HG03521 (cell line): Measurements from ENCODE around the gene CAPN13.

Experiments used
- ATAC-seq: cut with Tn5 transposase; IDR thresholded peaks from one replicate; pipeline ENCODE4 v1.9.1; 2021; ENCODE audit warnings: mild to moderate bottlenecking, moderate library complexity; ENCODE audit not compliant: unreplicated experiment

The CAPN13 gene

DNA sequence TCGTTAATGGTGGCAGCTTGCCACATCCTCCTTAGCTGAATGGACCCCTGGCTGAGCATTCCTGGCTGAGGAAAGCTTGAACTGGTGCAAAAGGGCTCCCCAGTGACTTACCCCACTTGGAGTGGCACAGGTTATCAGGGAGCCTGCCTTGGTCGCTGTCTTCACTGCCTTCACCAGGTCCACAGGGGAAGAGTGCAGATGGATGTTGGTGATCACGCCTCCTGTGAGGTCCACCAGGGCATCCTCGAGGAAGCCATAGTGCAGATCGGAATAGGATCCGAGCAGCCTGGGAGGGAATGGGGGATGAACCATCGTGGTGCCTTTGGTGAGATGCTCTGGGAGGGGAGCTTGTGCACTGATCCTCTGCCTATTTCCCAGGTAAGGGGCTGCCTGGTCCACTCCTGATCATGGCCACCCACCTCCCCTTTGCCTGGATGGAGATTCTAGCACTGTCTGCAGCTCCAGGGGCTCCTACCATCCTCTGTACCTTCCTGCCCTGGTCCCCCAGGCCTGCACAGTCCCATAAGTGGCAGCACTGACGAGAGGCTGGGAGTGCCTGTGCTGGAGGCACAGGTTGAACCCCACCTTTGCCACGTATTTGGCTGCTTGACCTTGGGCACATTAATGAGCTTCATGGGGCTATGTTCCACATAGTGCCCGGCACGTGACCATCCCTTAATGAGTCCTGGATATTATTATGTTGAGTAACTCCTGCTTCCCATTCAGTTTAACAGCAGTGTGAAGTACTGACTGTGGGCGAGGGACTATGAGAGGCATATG, 43.0 kb downstream of the CAPN13 start:
- ATAC-seq = no peak

DNA sequence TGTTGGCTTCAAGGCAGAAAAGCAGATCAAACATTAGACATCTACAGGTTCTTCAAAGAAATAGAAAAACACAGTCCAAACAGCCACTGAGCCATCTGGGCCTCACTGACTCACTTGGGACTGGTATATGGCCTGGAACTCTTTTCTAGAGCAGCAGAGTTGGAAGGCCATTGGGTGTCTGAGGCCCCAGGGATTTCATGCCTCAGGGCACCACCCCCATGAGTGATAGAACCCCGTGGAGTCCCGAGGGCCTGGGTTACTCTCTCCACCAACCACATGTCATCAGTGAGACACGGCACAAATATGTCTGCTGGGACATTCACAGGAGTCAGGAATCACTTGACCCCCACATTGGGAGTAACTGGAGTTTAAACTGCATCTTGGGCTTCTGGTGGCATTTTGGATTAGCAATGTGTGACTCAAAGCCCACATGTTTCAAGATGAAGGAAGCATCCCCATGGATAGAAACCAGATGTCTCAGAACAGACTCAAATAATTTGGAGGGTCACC, 44.0 kb downstream of the CAPN13 start:
- ATAC-seq = no peak

DNA sequence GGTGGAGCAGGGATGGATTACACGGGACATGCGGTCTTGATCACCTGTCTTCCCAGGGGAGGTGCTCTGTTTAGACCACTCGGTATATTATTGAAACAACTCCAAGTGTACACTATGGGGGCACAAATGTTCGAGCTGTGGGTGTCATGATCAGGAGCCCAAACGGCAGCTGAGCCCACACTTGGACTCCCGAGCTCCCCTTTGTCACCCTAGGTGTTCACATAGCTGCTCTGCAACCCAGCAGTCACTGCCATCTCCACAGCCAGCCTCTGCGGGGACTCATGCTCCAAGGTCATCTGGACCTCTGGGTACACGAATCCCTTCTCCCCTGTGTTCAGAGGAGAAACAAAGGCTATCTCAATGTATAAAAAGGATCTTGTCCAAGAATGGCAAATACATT, 46.0 kb downstream of the CAPN13 start:
- ATAC-seq = no peak

DNA sequence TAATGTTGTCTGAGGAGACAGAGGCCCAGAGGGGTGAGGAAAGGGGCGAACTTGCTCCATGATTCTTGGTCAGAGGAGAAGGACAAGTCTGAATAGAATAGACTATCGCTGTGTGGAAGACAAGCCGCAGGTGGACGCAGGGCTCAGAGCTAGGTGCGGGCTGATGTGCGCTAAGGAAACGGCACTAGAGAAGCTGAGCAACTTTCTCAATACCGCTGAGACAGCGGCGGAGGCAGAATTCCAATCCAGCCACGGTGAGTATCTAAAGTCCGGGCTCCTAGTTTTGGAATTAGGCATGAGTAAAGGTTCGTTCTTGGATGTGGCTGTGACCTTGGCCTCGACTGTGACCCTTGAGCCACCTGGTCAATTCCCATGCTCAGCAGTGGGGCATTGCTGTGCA, 47.8 kb downstream of the CAPN13 start:
- no peak for ATAC-seq

DNA sequence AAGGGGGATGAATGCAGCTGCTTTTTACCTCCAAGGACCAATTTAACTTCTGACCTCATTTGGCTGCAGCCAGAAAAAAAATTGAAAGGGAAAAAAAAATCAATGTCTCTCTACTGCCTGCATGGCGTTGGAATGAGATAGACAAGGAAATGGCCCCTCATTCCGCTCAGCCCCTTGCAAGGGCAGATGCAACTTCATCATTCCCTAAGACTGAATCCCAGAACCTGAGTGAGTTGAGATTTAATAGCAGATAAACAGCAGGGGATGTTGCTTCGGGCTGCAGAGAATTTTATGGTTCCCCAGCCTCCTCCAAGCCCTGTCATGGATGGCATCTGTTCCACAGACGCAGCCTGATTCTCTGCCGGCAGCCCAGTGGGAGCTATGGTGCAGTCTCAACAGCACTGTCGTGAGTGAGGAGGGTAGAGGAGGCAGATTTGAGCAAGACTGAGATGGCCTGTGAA, 49.0 kb downstream of the CAPN13 start:
- ATAC-seq = no peak

DNA sequence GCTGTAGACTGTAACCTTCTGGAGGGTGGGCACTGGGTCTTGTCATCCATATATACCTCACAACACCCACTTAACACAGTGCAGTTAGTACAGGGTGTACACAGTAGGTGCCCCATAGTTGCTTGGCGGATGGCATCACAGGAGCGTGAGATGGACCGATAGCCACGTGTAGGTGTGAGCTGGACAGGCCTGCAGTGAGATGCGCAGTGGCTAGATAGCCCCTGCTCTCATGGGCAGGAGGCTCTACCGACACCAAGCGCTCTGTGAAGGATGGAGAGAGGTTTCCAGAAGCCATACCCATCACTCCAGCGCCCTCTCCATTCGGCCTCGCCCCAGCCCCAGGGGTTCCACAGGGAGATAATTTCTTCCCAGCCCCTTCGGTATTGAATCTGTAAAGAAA, 49.5 kb downstream of the CAPN13 start:
- no peak for ATAC-seq

DNA sequence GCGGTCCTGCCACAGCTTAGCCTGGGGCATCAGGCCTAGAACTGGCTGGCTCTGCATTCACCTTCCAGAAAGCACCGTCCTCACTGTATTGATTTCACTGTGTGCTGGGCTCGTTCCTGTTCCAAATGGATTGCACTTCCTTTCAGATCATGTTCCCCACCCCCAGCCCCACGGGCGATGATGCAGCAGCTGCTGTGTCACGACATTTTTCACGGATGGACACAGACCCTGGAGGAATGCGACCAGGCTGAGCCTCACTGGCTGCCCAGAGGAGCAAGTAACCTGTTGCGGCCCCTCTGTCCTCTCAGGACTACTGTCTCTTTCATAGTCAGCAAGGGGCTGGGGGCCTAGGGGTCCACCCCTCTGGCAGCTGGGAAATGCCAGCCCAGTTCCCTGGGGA, 50.3 kb downstream of the CAPN13 start:
- no peak for ATAC-seq

DNA sequence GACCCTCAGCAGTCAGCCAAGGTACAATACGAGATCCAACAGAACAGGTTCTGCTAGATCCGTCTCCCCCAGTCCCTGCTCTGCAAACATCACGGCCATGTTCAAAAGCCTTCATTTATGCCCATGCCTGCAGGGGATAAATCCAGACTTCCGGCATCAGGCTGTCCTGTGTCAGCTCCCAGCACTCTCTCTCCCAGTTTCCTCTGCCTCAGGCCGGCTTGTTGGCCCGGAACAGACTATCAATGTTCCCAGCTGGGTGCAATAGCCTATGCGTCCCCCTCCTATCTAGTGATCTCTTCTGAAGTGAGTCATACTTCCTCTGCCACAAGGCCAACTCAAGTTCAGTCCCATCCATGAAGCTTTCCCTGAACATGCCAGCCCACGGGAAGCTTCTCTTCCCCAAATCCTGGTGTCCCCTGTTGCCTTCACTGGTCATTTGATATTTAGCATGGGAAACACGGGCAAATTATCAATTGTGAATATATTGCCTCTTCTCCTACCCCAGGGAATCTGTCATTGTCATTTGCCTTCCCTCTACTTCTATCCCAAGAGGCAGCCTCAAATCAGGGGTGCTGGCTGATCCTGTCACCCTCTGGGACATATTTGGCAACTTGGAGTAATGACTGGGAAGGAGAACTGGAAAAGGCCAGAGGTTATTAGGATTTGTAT, 51.1 kb downstream of the CAPN13 start:
- ATAC-seq = no peak

DNA sequence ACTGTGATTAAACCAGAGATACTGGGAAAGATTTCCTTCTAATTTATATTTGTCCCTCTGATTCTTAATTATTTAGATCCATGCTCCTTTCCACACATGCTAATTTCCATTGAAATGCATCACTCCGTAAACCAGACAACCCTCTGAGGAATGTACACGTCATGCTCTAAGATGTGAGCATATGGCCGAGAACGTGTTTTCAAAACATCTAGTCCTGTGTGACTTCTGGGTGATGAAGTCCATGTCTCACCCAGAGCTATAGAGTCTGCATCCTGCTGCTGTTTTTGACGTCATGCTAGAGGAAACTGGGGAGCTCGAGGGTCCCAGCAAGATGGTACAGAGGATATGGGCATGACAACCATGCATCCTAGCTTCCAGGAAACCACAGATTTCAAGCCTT, 53.6 kb downstream of the CAPN13 start:
- ATAC-seq = no peak

DNA sequence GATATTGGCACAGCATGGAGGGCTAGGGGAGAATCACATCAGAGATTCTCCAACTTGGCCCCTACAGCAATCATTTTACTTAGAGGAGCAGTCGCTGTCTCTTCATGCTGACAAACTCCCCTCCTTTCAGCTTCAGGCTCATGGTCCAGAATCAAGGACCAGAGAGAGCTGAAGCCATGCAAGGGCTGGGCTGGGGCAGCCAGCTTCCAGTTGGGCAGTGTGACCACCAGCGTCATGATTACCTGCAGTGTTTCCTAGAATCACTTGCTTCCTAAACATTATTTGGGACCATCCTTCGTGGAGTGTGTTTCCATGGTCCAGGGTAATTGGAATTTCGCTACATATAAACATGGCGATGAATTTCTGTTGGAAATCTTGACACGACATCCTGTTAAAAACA, 54.4 kb downstream of the CAPN13 start:
- ATAC-seq = no peak

DNA sequence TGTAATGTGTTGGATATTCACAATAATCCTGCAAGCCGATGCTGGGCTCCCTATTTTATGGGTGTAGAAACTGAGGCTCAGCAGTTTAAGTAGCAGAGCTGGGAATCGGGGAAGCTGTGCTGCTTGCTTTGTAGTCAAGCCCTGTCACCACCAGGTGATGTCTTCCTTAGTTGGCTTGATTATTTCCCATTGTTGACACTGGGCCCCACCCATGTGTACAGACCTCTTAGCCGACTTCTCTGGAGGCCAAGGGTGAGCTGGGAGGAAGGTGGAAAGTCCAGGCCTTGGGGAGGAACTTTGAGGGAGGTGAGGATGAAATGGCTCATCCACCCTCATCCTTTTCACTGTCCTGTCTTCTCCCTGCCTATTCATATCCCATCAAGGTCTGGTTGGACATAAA, 60.0 kb downstream of the CAPN13 start:
- no peak for ATAC-seq

DNA sequence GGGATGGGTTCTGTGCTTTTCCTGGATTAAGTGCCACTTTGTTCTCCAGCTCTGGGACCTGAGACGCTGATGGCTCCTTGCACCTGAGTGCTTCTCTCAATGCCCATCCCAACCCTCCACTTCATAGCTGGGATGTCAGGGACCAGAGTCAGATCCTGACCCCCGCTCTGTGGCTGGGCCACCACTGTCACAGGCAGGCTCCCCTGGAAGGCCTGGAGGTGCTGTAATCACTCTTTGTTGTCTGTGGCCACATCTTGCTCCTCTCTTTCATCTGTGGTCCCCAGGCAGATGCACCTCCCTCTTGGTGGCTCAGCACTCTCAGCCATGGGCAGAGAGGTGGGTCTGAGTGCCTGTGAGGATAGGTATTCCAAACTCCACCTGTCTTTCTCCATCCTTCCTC, 62.4 kb downstream of the CAPN13 start:
- no peak for ATAC-seq

DNA sequence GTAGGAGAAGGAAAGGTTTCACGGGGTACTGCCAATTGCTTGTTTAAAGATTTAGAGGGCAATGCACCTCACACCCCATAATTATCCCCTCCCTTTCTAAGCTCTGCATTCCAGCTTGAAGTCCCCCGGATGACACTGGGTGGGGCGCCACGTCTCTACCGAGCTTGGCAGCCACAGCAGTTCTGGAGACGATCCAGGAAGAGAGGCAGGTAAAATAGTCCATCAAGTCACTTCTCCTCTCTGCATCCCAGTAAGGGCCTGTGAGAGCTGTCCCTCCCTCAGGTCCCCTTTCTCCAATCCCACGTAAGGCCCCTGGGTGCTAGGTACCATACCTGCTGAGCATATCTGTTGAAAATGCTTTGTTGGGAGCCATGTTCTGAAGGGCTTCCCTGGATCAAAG, 65.7 kb downstream of the CAPN13 start:
- ATAC-seq = no peak

DNA sequence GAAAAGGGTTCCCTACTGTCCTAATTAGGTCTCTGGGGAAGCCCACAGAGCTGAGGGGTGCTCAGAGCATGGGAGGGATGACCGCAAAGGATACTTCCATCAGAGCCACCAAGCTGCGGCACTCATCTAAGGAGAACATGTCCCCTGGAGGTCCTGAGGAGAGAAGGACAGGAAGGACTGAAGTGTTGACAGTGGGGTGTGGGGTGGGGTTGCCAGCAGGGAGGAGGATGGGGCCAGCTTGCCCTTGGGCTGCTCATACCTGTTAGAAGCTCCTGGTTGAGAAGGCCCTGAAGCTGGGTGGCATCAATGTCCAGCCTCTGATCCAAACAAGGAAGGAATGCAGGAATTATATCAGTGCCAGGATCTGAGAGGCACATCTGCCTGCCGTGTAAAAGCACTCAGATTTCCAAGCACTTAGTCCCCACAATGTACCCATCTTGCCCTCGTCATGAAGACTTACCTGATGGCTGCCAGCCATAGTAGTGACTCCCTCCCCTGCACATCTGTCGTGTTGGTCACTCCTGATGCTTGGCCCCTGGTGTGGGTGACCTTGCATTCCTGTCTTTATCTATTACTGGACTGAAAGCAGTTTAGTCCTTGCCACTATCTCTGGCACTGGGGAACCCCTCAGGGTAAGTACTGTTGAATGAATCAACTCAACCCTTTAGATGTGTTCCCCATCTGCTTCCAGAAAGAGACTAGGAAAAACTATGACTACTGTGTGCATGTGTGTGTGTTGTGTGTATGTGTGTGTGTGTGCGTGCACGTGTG, 68.9 kb downstream of the CAPN13 start:
- ATAC-seq = no peak

DNA sequence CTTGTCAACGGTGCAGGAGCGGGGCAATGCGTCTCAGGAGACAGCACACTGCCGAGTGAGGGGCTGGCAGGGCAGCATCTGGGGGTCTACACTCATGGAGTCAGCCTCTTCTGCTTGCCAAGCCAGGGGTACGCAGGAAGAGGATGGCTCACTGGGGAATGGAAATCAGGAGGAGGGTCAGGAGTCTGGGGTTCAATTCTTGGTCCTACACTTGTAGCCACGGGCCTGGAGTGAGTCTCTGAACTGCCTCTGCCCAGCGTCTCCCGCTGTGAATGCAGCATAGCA, 70.0 kb downstream of the CAPN13 start:
- ATAC-seq = no peak

DNA sequence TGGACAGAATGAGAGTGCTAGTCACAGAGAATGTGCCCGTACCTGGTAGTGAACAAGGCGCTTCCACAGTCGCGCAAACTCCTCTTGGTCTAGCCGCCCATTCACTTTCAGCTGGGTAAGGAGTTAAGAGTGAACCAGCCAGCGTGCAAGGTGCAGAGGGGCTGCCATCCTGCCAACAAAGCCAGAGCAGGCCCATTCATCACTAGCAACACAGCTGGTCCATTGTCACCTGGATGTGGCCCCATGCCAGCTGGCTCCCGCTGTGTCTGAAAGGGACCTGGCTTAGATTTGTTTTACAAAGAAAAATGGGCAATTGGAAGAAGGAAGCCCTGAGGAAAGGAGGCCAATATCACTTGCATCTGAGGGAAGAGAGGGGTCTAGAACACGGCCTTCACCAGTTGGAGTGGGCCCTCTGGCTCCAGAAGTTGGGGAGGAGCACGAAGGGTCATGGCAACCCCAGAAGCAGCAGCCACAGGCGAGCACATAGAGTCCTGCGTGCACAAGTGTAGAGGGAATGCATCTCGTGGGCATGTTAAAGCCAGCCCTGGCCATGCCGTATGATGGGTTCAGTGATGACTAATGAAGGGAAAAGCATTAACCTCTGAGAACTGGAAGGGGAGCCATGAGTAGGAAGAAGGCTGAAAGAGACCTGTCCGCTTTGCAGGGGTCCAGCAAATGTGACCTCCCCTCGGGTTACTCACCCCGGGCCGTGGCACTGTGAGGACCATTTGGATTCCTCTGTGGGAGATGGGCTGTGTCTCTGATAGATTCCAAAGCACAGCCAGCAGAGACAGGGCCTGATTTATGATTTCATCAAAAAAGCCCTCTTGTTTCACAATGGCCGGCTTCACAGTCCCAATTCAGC, 70.6 kb downstream of the CAPN13 start:
- ATAC-seq = no peak

DNA sequence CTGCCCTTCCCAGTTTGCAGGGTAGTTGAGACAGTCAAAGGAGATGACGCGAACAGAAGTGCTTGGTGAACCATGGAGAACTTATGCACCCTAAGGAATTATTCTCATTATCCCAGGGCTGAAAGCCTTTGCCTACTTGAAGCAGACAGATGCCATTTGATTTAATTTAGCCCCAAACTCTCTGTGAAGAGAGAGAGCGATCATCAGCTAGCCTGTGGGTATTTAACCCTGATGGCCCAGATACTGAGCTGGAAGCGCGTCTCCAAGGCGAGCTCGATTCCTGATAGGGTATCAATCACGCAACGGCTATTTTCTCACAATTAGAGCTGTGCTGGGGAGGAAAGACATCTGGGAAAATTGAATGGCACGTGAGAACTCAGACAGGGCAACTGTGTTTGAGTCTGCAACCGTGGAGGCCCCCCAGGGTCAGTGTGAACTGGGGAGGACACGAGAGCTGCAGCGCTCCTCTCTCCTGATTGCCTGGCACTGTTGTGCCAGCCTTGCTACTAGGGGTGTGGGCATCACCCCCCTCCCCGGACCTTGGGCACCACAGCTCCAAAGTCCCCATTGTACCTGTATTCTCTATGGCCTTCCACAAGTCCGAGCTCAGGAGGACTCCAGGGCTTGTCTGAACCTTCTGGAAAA, 73.2 kb downstream of the CAPN13 start:
- no peak for ATAC-seq

DNA sequence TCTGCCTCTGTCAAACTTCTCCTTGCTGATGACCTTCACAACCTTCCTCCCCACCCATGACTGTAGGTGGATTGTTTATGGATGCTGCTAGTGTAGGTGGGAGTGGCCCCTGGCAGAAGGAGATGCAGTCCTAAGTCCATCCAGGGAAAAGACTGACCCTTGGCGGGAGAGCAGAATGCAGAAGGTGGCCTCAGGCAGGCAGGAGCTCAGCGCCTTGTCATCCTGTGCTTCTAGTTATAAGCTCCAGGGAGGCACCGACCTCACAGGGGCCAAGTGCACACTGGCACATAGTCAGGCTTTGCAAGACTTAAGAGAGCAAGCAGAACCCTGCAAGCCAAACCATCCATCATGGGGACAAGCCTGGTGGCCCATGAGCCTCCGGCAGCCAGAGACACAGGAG, 74.4 kb downstream of the CAPN13 start:
- ATAC-seq = no peak

DNA sequence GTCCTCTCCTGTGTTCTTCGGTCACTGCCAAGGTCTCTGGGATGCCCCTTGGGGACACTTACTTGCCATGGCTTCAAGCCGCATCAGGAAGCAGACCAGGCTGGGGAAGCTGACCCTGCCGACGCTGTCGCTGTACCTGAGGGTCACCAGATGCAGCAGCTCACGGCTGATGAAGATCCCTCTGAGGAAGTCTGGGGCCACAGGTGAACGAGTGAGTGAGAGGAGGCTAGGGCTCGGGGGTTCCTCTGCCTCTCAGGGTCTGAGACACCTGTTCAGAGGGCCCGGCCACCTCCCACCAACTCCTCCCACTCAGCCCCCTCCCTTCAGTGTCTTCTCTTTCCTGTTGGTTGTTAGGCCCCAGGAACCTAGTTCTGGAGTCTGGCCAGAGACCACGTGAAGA, 74.9 kb downstream of the CAPN13 start:
- no peak for ATAC-seq

DNA sequence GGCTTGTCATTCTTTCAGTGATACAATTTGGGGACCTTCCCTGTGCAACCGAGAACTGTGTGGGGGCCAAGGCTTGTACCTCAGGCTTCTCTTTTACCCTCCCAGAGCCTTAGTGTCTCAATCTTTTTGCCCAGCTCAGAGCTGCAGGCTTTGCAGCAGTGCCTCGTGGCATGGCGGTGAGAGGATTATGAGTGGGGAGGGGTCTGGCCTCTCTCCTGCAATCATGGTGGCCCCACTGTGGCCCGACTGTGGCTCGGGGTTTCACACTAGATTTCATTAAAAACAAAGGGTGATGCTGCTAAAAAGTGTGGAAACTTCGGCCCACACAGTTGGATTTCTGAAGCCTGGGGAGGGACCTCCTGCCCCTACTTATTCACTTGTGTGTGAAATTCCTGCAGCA, 75.5 kb downstream of the CAPN13 start:
- ATAC-seq = no peak
